ENCODE results near the gene IFNL1.
A peak's percentile ranks its signal among the peaks of the same experiment; 100 is the strongest.
"Not testable (repeated sequence)": the region's sequence is repeated elsewhere in the genome, so short reads cannot be mapped to it uniquely, and the experiment has no call there.

The IFNL1 gene

GRCh38 chr19:39325778-39326665, 29.8 kb downstream of the IFNL1 start:
- no peak overlapping the region for H3K4me3 ChIP-seq (ENCODE audit: control insufficient read depth, low read depth, low read length)
- DNase-seq (ENCODE audit: low read depth) = no peak
- no peak for TF ChIP-seq CTCF (IDR thresholded peaks at IDR 0.05; ENCODE audit: control insufficient read depth, insufficient read depth, low read depth, low read length, missing control alignments)

DNA sequence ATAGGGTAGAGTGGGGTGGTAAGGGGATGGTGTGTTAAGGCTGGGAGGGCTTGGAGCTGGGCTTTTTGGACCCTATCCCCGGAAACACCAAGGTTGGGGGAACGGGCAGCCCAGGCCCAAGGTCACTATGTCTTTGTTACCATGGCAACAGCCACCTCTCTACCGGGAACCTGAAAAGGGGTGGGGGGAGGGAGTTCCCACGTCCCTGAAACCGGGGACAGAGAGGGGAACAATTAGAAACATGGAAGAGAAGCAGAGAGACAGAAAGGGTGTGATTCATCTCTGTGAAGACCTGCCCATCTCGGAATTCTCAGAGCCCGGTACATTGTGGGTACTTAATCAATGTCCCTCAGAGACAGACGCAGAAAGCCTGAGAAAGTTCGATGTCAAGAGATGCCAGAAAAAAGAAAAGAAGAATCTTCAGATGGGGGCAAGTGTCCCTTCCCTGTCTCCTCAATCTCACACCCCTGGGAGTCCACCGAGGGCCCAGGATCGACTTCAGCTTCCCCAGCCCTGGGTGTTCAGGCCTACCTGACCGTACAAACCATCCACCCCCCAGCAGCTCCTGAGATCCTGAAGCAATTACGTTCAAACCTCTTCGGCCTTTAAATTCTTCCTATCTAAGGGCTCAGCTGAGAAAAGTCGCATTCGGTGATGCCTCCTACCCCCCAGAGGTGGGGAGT, 31.3 kb downstream of the IFNL1 start:
- no peak for TF ChIP-seq CTCF (IDR thresholded peaks at IDR 0.05; ENCODE audit: control insufficient read depth, insufficient read depth, low read depth, low read length, missing control alignments)
- H3K4me3 ChIP-seq (ENCODE audit: control insufficient read depth, low read depth, low read length) = no peak overlapping the region
- DNase-seq (ENCODE audit: low read depth) = no peak

GRCh38 chr19:39328046-39328705, 32.0 kb downstream of the IFNL1 start:
- peak; percentile 14 for DNase-seq (ENCODE audit: low read depth)
- peak; percentile 98 for TF ChIP-seq CTCF (IDR thresholded peaks at IDR 0.05; ENCODE audit: control insufficient read depth, insufficient read depth, low read depth, low read length, missing control alignments)
- no peak overlapping the region for H3K4me3 ChIP-seq (ENCODE audit: control insufficient read depth, low read depth, low read length)

GRCh38 chr19:39329948-39330347, 33.7 kb downstream of the IFNL1 start:
- no peak for TF ChIP-seq CTCF (IDR thresholded peaks at IDR 0.05; ENCODE audit: control insufficient read depth, insufficient read depth, low read depth, low read length, missing control alignments)
- no peak for DNase-seq (ENCODE audit: low read depth)
- H3K4me3 ChIP-seq (ENCODE audit: control insufficient read depth, low read depth, low read length) = no peak overlapping the region

- no peak for DNase-seq (ENCODE audit: low read depth)
- TF ChIP-seq CTCF (IDR thresholded peaks at IDR 0.05; ENCODE audit: control insufficient read depth, insufficient read depth, low read depth, low read length, missing control alignments) = no peak
- H3K4me3 ChIP-seq (ENCODE audit: control insufficient read depth, low read depth, low read length) = no peak overlapping the region
Observed at GRCh38 chr19:39332293-39332692, 36.1 kb downstream of the IFNL1 start.

DNA sequence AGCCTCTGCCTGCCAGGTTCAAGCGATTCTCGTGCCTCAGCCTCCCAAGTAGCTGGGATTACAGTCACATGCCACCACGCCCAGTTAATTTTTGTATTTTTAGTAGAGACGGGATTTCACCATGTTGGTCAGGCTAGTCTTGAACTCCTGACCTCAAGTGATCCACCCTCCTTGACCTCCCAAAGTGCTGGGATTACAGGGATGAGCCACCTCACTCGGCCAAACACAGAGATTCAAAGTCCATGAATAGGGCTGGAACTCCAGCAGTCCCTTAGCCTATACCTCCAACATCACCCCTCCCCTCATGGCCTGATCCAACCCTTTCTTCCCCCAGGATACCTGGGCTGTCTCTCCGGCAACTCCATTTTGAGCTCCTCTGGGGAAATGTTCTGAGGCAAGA, 36.5 kb downstream of the IFNL1 start:
- not testable (repeated sequence) for H3K4me3 ChIP-seq (ENCODE audit: control insufficient read depth, low read depth, low read length); DNase-seq (ENCODE audit: low read depth)

DNA sequence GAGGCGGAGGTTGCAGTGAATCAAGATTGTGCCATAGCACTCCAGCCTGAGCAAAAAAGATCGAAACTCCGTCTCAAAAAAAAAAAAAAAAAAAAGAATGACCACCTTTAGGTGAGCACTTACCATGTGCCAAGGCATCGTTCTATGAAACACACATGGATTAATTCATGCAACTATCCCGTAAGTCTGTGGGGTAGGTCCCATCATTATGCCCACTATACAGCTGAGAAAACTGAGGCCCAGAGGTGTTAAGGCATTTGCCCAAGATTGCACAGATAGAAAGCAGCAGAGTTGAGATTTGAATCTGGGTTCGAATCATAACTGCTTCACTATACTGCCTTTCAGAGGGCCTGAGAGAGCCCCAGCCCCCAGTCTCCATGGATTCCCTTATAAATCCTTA, 37.3 kb downstream of the IFNL1 start:
- DNase-seq (ENCODE audit: low read depth) = no peak
- no peak for TF ChIP-seq CTCF (IDR thresholded peaks at IDR 0.05; ENCODE audit: control insufficient read depth, insufficient read depth, low read depth, low read length, missing control alignments)
- no peak overlapping the region for H3K4me3 ChIP-seq (ENCODE audit: control insufficient read depth, low read depth, low read length)

All from AG09309 (cell line).